OCI-LY7 (cell line): Measurements from ENCODE around the gene UNC50. TPM values are rescaled to one million over a fixed set of nuclear protein-coding genes. Genes with fewer than 3 reads are reported as not detected.

ENCODE experiments used
- BruUV-seq: library from RNA; stranded (reverse); fragments of 400-500 nt; replicated peaks from 2 replicates; lab custom pipeline; 2021; lab: Mats Ljungman, UMichigan
- CTCF ChIA-PET: fragments of 300-600 bp; sonication (Branson Sonifier 250); formaldehyde crosslinking; loops from one replicate; lab custom pipeline; 2022; ENCODE audit warnings: antibody characterized with exemption; ENCODE audit not compliant: unreplicated experiment; lab: Charles Lee
- POLR2A ChIA-PET: fragments of 300-600 bp; sonication (Branson Sonifier 250); formaldehyde crosslinking; loops from one replicate; lab custom pipeline; 2022; ENCODE audit warnings: antibody characterized with exemption; lab: Charles Lee
- DNase-seq: peaks from one replicate; pipeline ENCODE4 v3.0.0-alpha.2; 2015; ENCODE audit warnings: low spot score
- H2AFZ ChIP-seq: fragments of 200-600 bp; sonication (generic), shearing (Covaris generic); 2 replicates; pipeline ENCODE4 v1.6.1; 2014; ENCODE audit warnings: mild to moderate bottlenecking, antibody characterized with exemption, low read length, moderate library complexity
- H3K27ac ChIP-seq: fragments of 200-600 bp; sonication (generic); 2 replicates; pipeline ENCODE4 v1.5.1; 2014; ENCODE audit warnings: mixed run types, low read depth, mild to moderate bottlenecking, moderate library complexity, low read length, inconsistent platforms; ENCODE audit not compliant: poor library complexity, severe bottlenecking
- H3K36me3 ChIP-seq: fragments of 200-600 bp; sonication (generic); 2 replicates; pipeline ENCODE4 v1.6.1; 2014; ENCODE audit warnings: mild to moderate bottlenecking, antibody characterized with exemption, low read length, moderate library complexity, mixed read lengths; ENCODE audit not compliant: insufficient read depth
- H3K4me1 ChIP-seq: fragments of 200-600 bp; sonication (generic); 2 replicates; pipeline ENCODE4 v1.5.1; 2014; ENCODE audit warnings: mild to moderate bottlenecking, low read length; ENCODE audit not compliant: insufficient read depth, poor library complexity, severe bottlenecking
- H3K4me2 ChIP-seq: fragments of 200-600 bp; sonication (generic); 2 replicates; pipeline ENCODE4 v1.6.1; 2014; ENCODE audit warnings: mild to moderate bottlenecking, low read length
- H3K4me3 ChIP-seq: fragments of 200-600 bp; sonication (generic); 2 replicates; pipeline ENCODE4 v1.5.1; 2014; ENCODE audit warnings: mild to moderate bottlenecking, low read depth, low read length; ENCODE audit not compliant: poor library complexity, severe bottlenecking
- H3K79me2 ChIP-seq: fragments of 200-600 bp; sonication (generic); 2 replicates; pipeline ENCODE4 v1.6.1; 2016; ENCODE audit warnings: low read depth, mild to moderate bottlenecking, low read length, moderate library complexity, mixed read lengths; ENCODE audit not compliant: insufficient read depth
- H3K9me2 ChIP-seq: fragments of 200-600 bp; sonication (generic); 2 replicates; pipeline ENCODE4 v1.6.1; 2016; ENCODE audit warnings: mild to moderate bottlenecking, low read length, mixed read lengths; ENCODE audit not compliant: insufficient read depth
- H3K9me3 ChIP-seq: fragments of 200-600 bp; sonication (generic); 2 replicates; pipeline ENCODE4 v1.6.1; 2014; ENCODE audit warnings: mild to moderate bottlenecking, mixed run types, low read length, mixed read lengths
- H4K20me1 ChIP-seq: fragments of 200-600 bp; sonication (generic); 2 replicates; pipeline ENCODE4 v1.6.1; 2014; ENCODE audit warnings: mild to moderate bottlenecking, antibody characterized with exemption, low read length, moderate library complexity, mixed read lengths; ENCODE audit not compliant: insufficient read depth
- EZH2phosphoT487 ChIP-seq: fragments of 200-600 bp; sonication (generic); IDR thresholded peaks from 2 replicates; pipeline ENCODE4 v1.6.1; 2018; ENCODE audit warnings: low read depth, borderline replicate concordance, mild to moderate bottlenecking, mixed run types, antibody characterized with exemption, low read length, moderate library complexity, mixed read lengths
- intact Hi-C: fragments of 100-400 bp; cut with micrococcal nuclease; formaldehyde crosslinking; loops from one replicate; pipeline ENCODE4 v1.10.0; 2022; ENCODE audit not compliant: unreplicated experiment
- total RNA-seq, 2 experiments: library from RNA; depleted of rRNA in 1 of 2; stranded (reverse); fragments of >200 nt in 1 of 2; shearing (Covaris generic) in 1 of 2; gene quantifications; 2 replicates each; pipeline ENCODE4 v1.2.3, GENCODE V29; 2014 to 2022
- TF ChIP-seq, protein P1 (sequence below): fragments of 200-600 bp; sonication (generic); conservative IDR thresholded peaks from 2 replicates; pipeline ENCODE4 v1.5.1; 2014; ENCODE audit warnings: mild to moderate bottlenecking, antibody characterized with exemption, low read length, moderate library complexity, mixed read lengths

The UNC50 gene
- total RNA-seq, 2 experiments from 2014 or later, result 24.4 to 33.3 TPM

DNA sequence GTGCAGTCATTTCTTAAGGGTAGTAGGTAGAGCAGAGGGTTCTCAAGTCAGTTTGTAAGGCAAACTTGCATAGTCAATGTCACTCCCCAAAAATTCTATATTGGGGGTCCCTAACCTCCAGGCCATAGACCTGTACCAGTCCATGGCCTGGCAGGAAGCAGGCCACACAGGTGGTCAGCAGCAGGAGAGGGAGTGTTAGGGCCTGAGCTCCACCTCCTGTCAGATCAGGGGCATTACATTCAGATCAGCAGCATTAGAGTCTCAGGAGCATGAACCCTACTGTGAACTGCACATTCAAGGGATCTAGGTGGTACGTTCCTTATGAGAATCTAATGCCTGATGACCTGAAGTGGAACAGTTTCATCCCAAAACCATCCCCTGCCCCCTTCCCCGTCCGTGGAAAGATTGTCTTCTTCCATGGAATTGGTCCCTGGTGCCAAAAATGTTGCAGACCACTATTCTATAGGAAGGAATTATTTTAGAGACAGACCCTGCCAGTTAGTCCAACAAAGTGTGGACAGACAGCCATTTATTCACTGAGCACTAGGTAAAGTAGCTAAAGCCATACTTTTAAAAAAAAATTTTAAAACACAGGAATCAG, 6.8 kb upstream of the UNC50 start:
- Histone ChIP-seq H3K9me3 (no peaks in the 10 kb centered on the region), H3K4me2 (no peak overlapping the region), H4K20me1 (no peaks in the 10 kb centered on the region), H3K36me3 (peaks cover 50% of the 10 kb centered on the region), H3K4me1 (peaks cover 8% of the 10 kb centered on the region), H2AFZ (no peak overlapping the region), H3K9me2 (no peaks in the 10 kb centered on the region), H3K27ac (no peak overlapping the region), H3K79me2 (peaks cover 2% of the 10 kb centered on the region; the same call in 1 of the 2 replicates), H3K4me3 (no peak overlapping the region)
- peak; percentile 57 for DNase-seq
- ChIA-PET POLR2A (no interaction called here), CTCF (no interaction called here)
- BruUV-seq, result no TSS peak
- intact Hi-C loops, result loop anchor here (1.0 to 10.0 kb wide), 2 partner anchors 157 to 188 kb away; partner anchors contain the start of gene INPP4A
- TF ChIP-seq, protein P1, sequence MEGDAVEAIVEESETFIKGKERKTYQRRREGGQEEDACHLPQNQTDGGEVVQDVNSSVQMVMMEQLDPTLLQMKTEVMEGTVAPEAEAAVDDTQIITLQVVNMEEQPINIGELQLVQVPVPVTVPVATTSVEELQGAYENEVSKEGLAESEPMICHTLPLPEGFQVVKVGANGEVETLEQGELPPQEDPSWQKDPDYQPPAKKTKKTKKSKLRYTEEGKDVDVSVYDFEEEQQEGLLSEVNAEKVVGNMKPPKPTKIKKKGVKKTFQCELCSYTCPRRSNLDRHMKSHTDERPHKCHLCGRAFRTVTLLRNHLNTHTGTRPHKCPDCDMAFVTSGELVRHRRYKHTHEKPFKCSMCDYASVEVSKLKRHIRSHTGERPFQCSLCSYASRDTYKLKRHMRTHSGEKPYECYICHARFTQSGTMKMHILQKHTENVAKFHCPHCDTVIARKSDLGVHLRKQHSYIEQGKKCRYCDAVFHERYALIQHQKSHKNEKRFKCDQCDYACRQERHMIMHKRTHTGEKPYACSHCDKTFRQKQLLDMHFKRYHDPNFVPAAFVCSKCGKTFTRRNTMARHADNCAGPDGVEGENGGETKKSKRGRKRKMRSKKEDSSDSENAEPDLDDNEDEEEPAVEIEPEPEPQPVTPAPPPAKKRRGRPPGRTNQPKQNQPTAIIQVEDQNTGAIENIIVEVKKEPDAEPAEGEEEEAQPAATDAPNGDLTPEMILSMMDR, result peak; percentile 90
- TF ChIP-seq EZH2phosphoT487, result no peak

GRCh38 chr2:98604547-98604946, 3.8 kb upstream of the UNC50 start:
- Histone ChIP-seq H3K79me2 (peaks cover 15% of the 10 kb centered on the region; the same call in 1 of the 2 replicates), H3K27ac (no peak overlapping the region)
- intact Hi-C loops, result loop anchor here (10.0 kb wide), 1 partner anchor 160 kb away; the partner anchor contains the start of gene INPP4A

More at GRCh38 chr2:98604547-98604946, 3.8 kb upstream of the UNC50 start:
- Histone ChIP-seq H3K4me2 (no peak overlapping the region), H3K9me3 (no peaks in the 10 kb centered on the region), H3K4me3 (no peak overlapping the region), H3K4me1 (peaks cover 16% of the 10 kb centered on the region), H3K36me3 (peaks cover 27% of the 10 kb centered on the region), H3K9me2 (no peaks in the 10 kb centered on the region), H2AFZ (no peak overlapping the region), H4K20me1 (no peaks in the 10 kb centered on the region)
- no peak for DNase-seq
- TF ChIP-seq, protein P1, result no peak
- no peak for TF ChIP-seq EZH2phosphoT487
- BruUV-seq, result no TSS peak
- POLR2A ChIA-PET, result no interaction called here
- CTCF ChIA-PET, result no interaction called here
